ENCODE results near the gene TULP1. TPM values are rescaled to one million over a fixed set of nuclear protein-coding genes. Genes with fewer than 3 reads are reported as not detected.
A peak's percentile ranks its signal among the peaks of the same experiment; 100 is the strongest.

The TULP1 gene
- total and polyA plus RNA-seq, 4 donors = 0.05 to 2.6 (median 0.26) TPM; not detected in 1

DNA sequence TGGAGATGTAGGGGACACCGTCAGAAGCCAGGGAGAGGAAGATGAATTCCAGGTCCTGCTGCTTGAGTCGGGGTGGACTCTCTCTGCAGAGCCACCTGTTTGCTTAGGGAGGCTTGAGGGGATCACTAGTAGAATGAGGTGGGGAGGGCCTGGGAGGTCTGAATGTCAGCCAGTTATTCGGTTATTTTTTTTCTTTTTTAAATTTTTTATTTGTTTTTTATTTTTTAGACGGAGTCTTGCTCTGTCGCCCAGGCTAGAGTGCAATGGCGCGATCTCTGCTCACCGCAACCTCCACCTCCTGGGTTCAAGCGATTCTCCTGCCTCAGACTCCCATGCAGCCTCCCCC, 24.2 kb downstream of the TULP1 start:
- H3K4me3 ChIP-seq = no peak overlapping the region
- no peak overlapping the region for H3K9ac ChIP-seq (ENCODE audit: insufficient read depth in 1 of 2, low read length in 2 of 2)
- ATAC-seq (ENCODE audit: insufficient read depth, low FRiP score) (no peak), DNase-seq (no peak)
- TF ChIP-seq, protein P1, sequence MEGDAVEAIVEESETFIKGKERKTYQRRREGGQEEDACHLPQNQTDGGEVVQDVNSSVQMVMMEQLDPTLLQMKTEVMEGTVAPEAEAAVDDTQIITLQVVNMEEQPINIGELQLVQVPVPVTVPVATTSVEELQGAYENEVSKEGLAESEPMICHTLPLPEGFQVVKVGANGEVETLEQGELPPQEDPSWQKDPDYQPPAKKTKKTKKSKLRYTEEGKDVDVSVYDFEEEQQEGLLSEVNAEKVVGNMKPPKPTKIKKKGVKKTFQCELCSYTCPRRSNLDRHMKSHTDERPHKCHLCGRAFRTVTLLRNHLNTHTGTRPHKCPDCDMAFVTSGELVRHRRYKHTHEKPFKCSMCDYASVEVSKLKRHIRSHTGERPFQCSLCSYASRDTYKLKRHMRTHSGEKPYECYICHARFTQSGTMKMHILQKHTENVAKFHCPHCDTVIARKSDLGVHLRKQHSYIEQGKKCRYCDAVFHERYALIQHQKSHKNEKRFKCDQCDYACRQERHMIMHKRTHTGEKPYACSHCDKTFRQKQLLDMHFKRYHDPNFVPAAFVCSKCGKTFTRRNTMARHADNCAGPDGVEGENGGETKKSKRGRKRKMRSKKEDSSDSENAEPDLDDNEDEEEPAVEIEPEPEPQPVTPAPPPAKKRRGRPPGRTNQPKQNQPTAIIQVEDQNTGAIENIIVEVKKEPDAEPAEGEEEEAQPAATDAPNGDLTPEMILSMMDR (IDR thresholded peaks at IDR 0.05; ENCODE audit: control extremely low read depth, extremely low read depth) = no peak
- peaks cover 0 to 5% (median 3%) of the 10 kb centered on the region in 4 donors for H3K36me3 ChIP-seq (ENCODE audit: control insufficient read depth in 4 of 4, insufficient read depth in 4 of 4, low read length in 4 of 4)
- peaks cover 6 to 65% (median 35%) of the 10 kb centered on the region in 5 donors for H3K4me1 ChIP-seq (ENCODE audit: control insufficient read depth in 5 of 5, insufficient read depth in 5 of 5, low read length in 5 of 5)
- H3K27me3 ChIP-seq (ENCODE audit: control insufficient read depth in 3 of 3, insufficient read depth in 3 of 3, low read length in 2 of 3) = no peaks in the 10 kb centered on the region
- 71 to 73% methylated on average over 9 of the region's 9 CpGs for WGBS, 2 donors
- peak overlapping the region; percentile 36 to 66 for H3K27ac ChIP-seq (ENCODE audit: low read depth in 1 of 2, low read length in 1 of 2)
- H3K9me3 ChIP-seq (ENCODE audit: control insufficient read depth in 4 of 4, insufficient read depth in 3 of 4, low read length in 3 of 4) = no peaks in the 10 kb centered on the region

DNA sequence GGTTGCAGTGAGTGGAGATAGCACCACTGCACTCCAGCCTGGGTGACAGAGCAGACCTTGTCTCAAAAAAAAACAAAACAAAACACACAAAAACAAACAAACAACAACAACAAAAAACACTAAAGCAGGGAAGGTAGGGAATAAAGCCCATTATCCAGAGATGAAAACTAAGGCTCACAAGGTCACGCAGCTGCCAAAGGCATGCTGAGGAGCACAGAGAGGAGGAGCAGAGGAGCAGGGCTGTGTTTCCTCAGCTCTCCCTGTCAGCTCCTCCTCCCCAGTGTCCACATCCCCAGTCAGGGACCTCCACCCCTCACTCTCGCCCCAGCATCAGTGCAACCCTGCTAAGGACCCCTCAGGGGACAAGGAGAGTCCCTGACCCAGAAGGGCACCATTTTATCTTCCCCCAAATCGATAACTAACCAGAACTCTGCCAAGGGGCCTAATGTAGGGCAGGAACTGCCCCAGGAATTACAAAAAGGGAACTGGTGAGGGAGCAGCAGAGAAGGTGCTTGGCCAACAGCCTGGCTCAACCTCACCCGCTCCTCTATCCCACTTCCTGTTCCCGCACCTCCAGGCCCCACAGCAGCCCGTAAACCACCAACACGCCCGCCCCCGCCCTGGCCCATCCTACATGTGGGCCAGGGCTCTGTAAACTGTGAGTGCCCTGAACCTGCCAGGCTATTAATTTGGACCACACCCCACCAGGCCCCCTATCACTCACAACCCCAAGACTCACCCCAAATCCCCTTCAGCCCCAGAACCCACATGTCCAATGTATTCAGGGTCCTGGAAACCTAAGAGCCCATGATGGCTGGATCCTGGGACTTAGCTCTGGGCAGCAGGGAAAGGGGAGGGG, 24.8 kb downstream of the TULP1 start:
- DNase-seq = peak in 1 of 3 donors; percentile 57
- Histone ChIP-seq H3K9me3 (ENCODE audit: control insufficient read depth in 4 of 4, insufficient read depth in 3 of 4, low read length in 3 of 4) (no peaks in the 10 kb centered on the region), H3K4me1 (ENCODE audit: control insufficient read depth in 5 of 5, insufficient read depth in 5 of 5, low read length in 5 of 5) (peaks cover 6 to 59% (median 35%) of the 10 kb centered on the region in 5 donors), H3K9ac (ENCODE audit: insufficient read depth in 1 of 2, low read length in 2 of 2) (peak overlapping the region in 1 of 2 donors; percentile 32), H3K36me3 (ENCODE audit: control insufficient read depth in 4 of 4, insufficient read depth in 4 of 4, low read length in 4 of 4) (peaks cover 0 to 7% (median 4%) of the 10 kb centered on the region in 4 donors), H3K27me3 (ENCODE audit: control insufficient read depth in 3 of 3, insufficient read depth in 3 of 3, low read length in 2 of 3) (no peaks in the 10 kb centered on the region), H3K4me3 (no peak overlapping the region), H3K27ac (ENCODE audit: low read depth in 1 of 2, low read length in 1 of 2) (peak overlapping the region; percentile 36 to 66)
- no peak for ATAC-seq (ENCODE audit: insufficient read depth, low FRiP score)
- WGBS, 2 donors = 29 to 38% methylated on average over 9 of the region's 9 CpGs
- TF ChIP-seq, protein P1 (IDR thresholded peaks at IDR 0.05; ENCODE audit: control extremely low read depth, extremely low read depth) = no peak

DNA sequence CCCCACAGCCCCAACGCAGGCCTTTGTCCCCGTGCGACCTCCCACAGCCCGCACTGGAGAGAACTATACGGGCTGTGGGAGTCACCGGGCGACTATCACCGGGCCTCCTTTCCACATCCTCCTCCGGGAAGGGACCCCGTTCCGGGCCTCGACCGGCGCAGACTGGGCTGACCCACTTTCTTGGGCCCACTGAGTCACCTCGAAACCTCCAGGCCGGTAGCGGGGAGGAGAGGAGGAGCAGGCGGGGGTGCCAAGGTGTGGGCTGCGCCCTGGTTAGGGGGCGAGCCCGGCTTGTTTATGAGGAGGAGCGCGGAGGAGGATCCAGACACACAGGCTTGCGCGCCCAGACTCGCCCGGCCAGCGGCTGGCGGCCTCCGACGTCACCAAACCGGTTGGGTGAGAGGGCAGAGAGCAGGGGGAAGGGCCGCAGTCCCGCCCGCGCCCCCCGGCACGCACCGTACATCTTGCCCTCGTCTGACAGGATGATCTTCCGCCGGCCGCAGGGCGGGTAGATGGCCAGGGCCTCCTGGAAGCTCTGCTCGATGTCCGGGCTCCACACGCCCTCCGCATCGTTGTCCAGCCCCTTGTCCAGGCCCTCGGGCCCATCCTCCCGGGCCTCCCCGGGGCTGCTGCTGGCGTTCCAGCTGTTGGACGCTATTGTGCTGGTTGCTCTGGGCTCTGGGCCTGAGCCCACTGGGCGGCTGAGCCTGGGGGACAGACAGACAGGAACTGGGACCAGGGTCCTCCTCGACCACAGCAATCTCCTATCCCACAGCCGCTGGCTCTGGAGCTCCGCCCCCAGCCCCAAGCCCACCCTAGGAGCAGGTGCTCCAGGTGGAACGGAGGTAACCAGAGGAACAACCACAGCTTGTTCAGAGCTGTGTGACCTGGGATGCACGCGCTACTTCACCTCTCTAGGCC, 26.4 kb downstream of the TULP1 start:
- no peaks in the 10 kb centered on the region for H3K9me3 ChIP-seq (ENCODE audit: control insufficient read depth in 4 of 4, insufficient read depth in 3 of 4, low read length in 3 of 4)
- peak; percentile 61 to 82 (median 77) for DNase-seq
- no peak overlapping the region for H3K4me3 ChIP-seq
- WGBS, 2 donors = 64 to 80% methylated on average over 59 to 61 of the region's 61 CpGs
- ATAC-seq (ENCODE audit: insufficient read depth, low FRiP score) = peak; percentile 49
- peaks cover 6 to 43% (median 24%) of the 10 kb centered on the region in 5 donors for H3K4me1 ChIP-seq (ENCODE audit: control insufficient read depth in 5 of 5, insufficient read depth in 5 of 5, low read length in 5 of 5)
- H3K36me3 ChIP-seq (ENCODE audit: control insufficient read depth in 4 of 4, insufficient read depth in 4 of 4, low read length in 4 of 4) = peaks cover 0 to 10% (median 5%) of the 10 kb centered on the region in 4 donors
- peak overlapping the region in 1 of 2 donors; percentile 55 for H3K9ac ChIP-seq (ENCODE audit: insufficient read depth in 1 of 2, low read length in 2 of 2)
- H3K27me3 ChIP-seq (ENCODE audit: control insufficient read depth in 3 of 3, insufficient read depth in 3 of 3, low read length in 2 of 3) = no peaks in the 10 kb centered on the region
- TF ChIP-seq, protein P1 (IDR thresholded peaks at IDR 0.05; ENCODE audit: control extremely low read depth, extremely low read depth) = no peak
- peak overlapping the region in 1 of 2 donors; percentile 93 for H3K27ac ChIP-seq (ENCODE audit: low read depth in 1 of 2, low read length in 1 of 2)
